ENCODE results near the gene RESP18. TPM values are rescaled to one million over a fixed set of nuclear protein-coding genes. Genes with fewer than 3 reads are reported as not detected.

RESP18 gene
- polyA plus RNA-seq, 1 of the 3 experiments (the other 2 are of a cell fraction): not detected

GRCh38 chr2:219356834-219357233 is 24.3 kb upstream of the RESP18 start:
- Histone ChIP-seq H3K4me2 (no peak overlapping the region), H3K9me2 (no peaks in the 10 kb centered on the region), H3K27me3 (ENCODE audit: insufficient read depth) (peaks cover 27% of the 10 kb centered on the region), H3K9me3 (no peaks in the 10 kb centered on the region), H3K36me3 (replicated peaks in 1 of 2; ENCODE audit: control insufficient read depth in 1 of 2, insufficient read depth in 2 of 2, low read length in 1 of 2) (no peaks in the 10 kb centered on the region), H3K4me1 (ENCODE audit: control insufficient read depth in 1 of 2, insufficient read depth in 2 of 2, low read depth in 1 of 2, low read length in 1 of 2) (peaks cover 0 to 4% of the 10 kb centered on the region in 2 experiments; a peak in 1 of 4 replicates), H3F3A (replicated peaks; ENCODE audit: insufficient read depth) (no peaks in the 10 kb centered on the region), H3K4me3 (ENCODE audit: low read depth in 2 of 2, low read length in 1 of 2) (no peak overlapping the region), H3K9ac (no peak overlapping the region), H3K79me2 (ENCODE audit: insufficient read depth) (no peaks in the 10 kb centered on the region), H2AFZ (ENCODE audit: low read depth) (no peak overlapping the region), H3K27ac (ENCODE audit: low read depth in 2 of 2, low read length in 1 of 2) (no peak overlapping the region), H4K20me1 (ENCODE audit: insufficient read depth) (no peaks in the 10 kb centered on the region)
- CTCF ChIA-PET: interaction anchor here (1.1 to 3.1 kb wide), 2 partner anchors 12 to 62 kb away, joined by 3 to 19 read pairs; no protein-coding TSS in a partner anchor
- 11% methylated on average over 1 of the region's 1 CpG for WGBS (ENCODE audit: low lambda C conversion rate)
- no peak for TF ChIP-seq YY1 (IDR thresholded peaks at IDR 0.05; ENCODE audit: low read depth)
- TF ChIP-seq NRF1 (IDR thresholded peaks at IDR 0.05; ENCODE audit: low read depth, low read length): no peak
- TF ChIP-seq TCF12 (IDR thresholded peaks at IDR 0.05): no peak
- no peak for TF ChIP-seq SMC3 (IDR thresholded peaks at IDR 0.05; ENCODE audit: low read depth, low read length)
- TF ChIP-seq, protein P1, sequence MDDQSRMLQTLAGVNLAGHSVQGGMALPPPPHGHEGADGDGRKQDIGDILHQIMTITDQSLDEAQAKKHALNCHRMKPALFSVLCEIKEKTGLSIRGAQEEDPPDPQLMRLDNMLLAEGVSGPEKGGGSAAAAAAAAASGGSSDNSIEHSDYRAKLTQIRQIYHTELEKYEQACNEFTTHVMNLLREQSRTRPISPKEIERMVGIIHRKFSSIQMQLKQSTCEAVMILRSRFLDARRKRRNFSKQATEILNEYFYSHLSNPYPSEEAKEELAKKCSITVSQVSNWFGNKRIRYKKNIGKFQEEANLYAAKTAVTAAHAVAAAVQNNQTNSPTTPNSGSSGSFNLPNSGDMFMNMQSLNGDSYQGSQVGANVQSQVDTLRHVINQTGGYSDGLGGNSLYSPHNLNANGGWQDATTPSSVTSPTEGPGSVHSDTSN (IDR thresholded peaks at IDR 0.05): no peak
- TF ChIP-seq ZBTB33 (IDR thresholded peaks at IDR 0.05; ENCODE audit: borderline replicate concordance, low read depth): no peak
- TF ChIP-seq POLR2AphosphoS5 (IDR thresholded peaks at IDR 0.05; ENCODE audit: low read depth, low read length): no peak
- TF ChIP-seq GABPA (IDR thresholded peaks at IDR 0.05; ENCODE audit: low read depth): no peak
- no peak for TF ChIP-seq EP300 (IDR thresholded peaks at IDR 0.05; ENCODE audit: borderline replicate concordance in 1 of 2, low read depth in 1 of 2, low read length in 1 of 2)
- TF ChIP-seq SIN3A (IDR thresholded peaks at IDR 0.05; ENCODE audit: borderline replicate concordance, low read depth, low read length): no peak
- no peak for TF ChIP-seq MEF2A (IDR thresholded peaks at IDR 0.05; ENCODE audit: borderline replicate concordance, low read depth)
- no peak for TF ChIP-seq FOSL2 (IDR thresholded peaks at IDR 0.05; ENCODE audit: borderline replicate concordance, low read depth)
- no peak for TF ChIP-seq CHD2 (IDR thresholded peaks at IDR 0.05; ENCODE audit: low read length, partially characterized antibody)
- no peak for TF ChIP-seq RAD21 (IDR thresholded peaks at IDR 0.05; ENCODE audit: low read length)
- TF ChIP-seq, protein P2, sequence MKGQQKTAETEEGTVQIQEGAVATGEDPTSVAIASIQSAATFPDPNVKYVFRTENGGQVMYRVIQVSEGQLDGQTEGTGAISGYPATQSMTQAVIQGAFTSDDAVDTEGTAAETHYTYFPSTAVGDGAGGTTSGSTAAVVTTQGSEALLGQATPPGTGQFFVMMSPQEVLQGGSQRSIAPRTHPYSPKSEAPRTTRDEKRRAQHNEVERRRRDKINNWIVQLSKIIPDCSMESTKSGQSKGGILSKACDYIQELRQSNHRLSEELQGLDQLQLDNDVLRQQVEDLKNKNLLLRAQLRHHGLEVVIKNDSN (IDR thresholded peaks at IDR 0.05; ENCODE audit: borderline replicate concordance, low read depth): no peak
- no peak for TF ChIP-seq MXI1 (IDR thresholded peaks at IDR 0.05; ENCODE audit: low read depth, low read length)
- no peak for TF ChIP-seq USF2 (IDR thresholded peaks at IDR 0.05; ENCODE audit: borderline replicate concordance, low read depth, low read length)
- no peak for TF ChIP-seq NFIC (IDR thresholded peaks at IDR 0.05; ENCODE audit: borderline replicate concordance)
- no peak for TF ChIP-seq IRF3 (IDR thresholded peaks at IDR 0.05; ENCODE audit: low read depth, low read length)
- no peak for TF ChIP-seq RFX5 (IDR thresholded peaks at IDR 0.05; ENCODE audit: low read length)
- POLR2A ChIA-PET: no interaction called here
- DNase-seq: no peak

Data from SK-N-SH (cell line).